ENCODE measurements around the gene AGRP.

GRCh38 chr16:67454104-67454503, 29.2 kb downstream of the AGRP start:
- TF ChIP-seq CTCF (IDR thresholded peaks at IDR 0.05) (no peak), POLR2A (IDR thresholded peaks at IDR 0.05) (no peak)

Data from thyroid gland (tissue), 4 donors.